Renal cortex interstitium (tissue), 11 donors: ENCODE measurements around the gene HBG1. TPM values are rescaled to one million over a fixed set of nuclear protein-coding genes. Genes with fewer than 3 reads are reported as not detected.

ENCODE experiments used
- DNase-seq, 11 donors: peaks; one replicate each; pipeline ENCODE4 v3.0.0-alpha.2; 2013; ENCODE audit warnings: low read depth in 9 of 11, low spot score in 4 of 11; ENCODE audit errors: extremely low read depth in 1 of 11
- polyA plus RNA-seq, 3 donors: library from polyadenylated mRNA; unstranded; fragments of 120-200 nt; gene quantifications; one replicate each; pipeline ENCODE4 v1.2.1, GENCODE V29; 2013; ENCODE audit not compliant: insufficient read length in 3 of 3

The HBG1 gene
- polyA plus RNA-seq, 3 donors, result 304 to 877 (median 766) TPM

- no peak for DNase-seq
Observed at GRCh38 chr11:5284637-5285036, 35.0 kb upstream of the HBG1 start.

GRCh38 chr11:5283882-5284281, 34.2 kb upstream of the HBG1 start:
- DNase-seq, result no peak

- no peak for DNase-seq
Observed at GRCh38 chr11:5283086-5283485, 33.4 kb upstream of the HBG1 start.

- no peak for DNase-seq
Observed at GRCh38 chr11:5282628-5283027, 33.0 kb upstream of the HBG1 start.

- DNase-seq, result no peak
Observed at GRCh38 chr11:5281596-5281995, 31.9 kb upstream of the HBG1 start.

GRCh38 chr11:5280582-5281102, 31.0 kb upstream of the HBG1 start:
- DNase-seq, result peak in 1 of 11 donors; percentile 1

- no peak for DNase-seq
Observed at GRCh38 chr11:5279471-5280090, 29.9 kb upstream of the HBG1 start.

GRCh38 chr11:5277807-5278382, 28.2 kb upstream of the HBG1 start:
- DNase-seq, result no peak

GRCh38 chr11:5276697-5277096, 27.0 kb upstream of the HBG1 start:
- DNase-seq, result no peak

- no peak for DNase-seq
Observed at GRCh38 chr11:5275369-5276110, 25.9 kb upstream of the HBG1 start.

GRCh38 chr11:5274395-5274794, 24.7 kb upstream of the HBG1 start:
- DNase-seq, result no peak

GRCh38 chr11:5272395-5273017, 22.8 kb upstream of the HBG1 start:
- no peak for DNase-seq

GRCh38 chr11:5269715-5270147, 20.1 kb upstream of the HBG1 start, which contains the start of gene HBE1:
HBE1 (minus strand) TSS chr11:5269945; CDS start chr11:5269890, 55 bp downstream.
- DNase-seq, result no peak

GRCh38 chr11:5267033-5267563, 17.4 kb upstream of the HBG1 start:
- no peak for DNase-seq

GRCh38 chr11:5266609-5267008, 17.0 kb upstream of the HBG1 start:
- DNase-seq, result no peak

GRCh38 chr11:5265832-5266231, 16.2 kb upstream of the HBG1 start:
- no peak for DNase-seq

GRCh38 chr11:5258543-5259262, 9.0 kb upstream of the HBG1 start:
- no peak for DNase-seq

GRCh38 chr11:5257296-5257695, 7.6 kb upstream of the HBG1 start:
- no peak for DNase-seq
